Suprapubic skin (tissue), 4 donors: ENCODE results near the gene LGALS4. TPM values are rescaled to one million over a fixed set of nuclear protein-coding genes. Genes with fewer than 3 reads are reported as not detected.

Experiments
- DNase-seq, 2 donors: peaks; one replicate each; pipeline ENCODE4 v3.0.0-alpha.2; 2019; ENCODE audit warnings: low spot score in 2 of 2
- H3K27ac ChIP-seq: fragments of 200-600 bp; sonication (generic); one replicate; pipeline ENCODE4 v1.5.1; 2019
- H3K27me3 ChIP-seq: fragments of 200-600 bp; sonication (generic); one replicate; pipeline ENCODE4 v1.5.1; 2019
- H3K36me3 ChIP-seq: fragments of 200-600 bp; sonication (generic); one replicate; pipeline ENCODE4 v1.5.1; 2019
- H3K4me1 ChIP-seq: fragments of 200-600 bp; sonication (generic); one replicate; pipeline ENCODE4 v1.5.1; 2019
- H3K4me3 ChIP-seq: fragments of 200-600 bp; sonication (generic); one replicate; pipeline ENCODE4 v1.5.1; 2019; ENCODE audit warnings: mild to moderate bottlenecking
- H3K9me3 ChIP-seq: fragments of 200-600 bp; sonication (generic); one replicate; pipeline ENCODE4 v1.5.1; 2019
- CTCF ChIP-seq, 2 donors: fragments of 200-600 bp in 1 of 2; fragments of 450-650 bp in 1 of 2; sonication (generic) in 1 of 2; IDR thresholded peaks; one replicate each; pipeline ENCODE4 v1.5.1; 2016 to 2019; ENCODE audit warnings: antibody characterized with exemption in 2 of 2, mild to moderate bottlenecking in 1 of 2, moderate library complexity in 1 of 2
- EP300 ChIP-seq: sonication (generic); formaldehyde crosslinking; IDR thresholded peaks from one replicate; pipeline ENCODE4 v1.6.1; 2017; ENCODE audit warnings: antibody characterized with exemption
- POLR2A ChIP-seq, 2 donors: fragments of 450-650 bp; IDR thresholded peaks; one replicate each; pipeline ENCODE4 v1.6.1; 2017; ENCODE audit warnings: antibody characterized with exemption in 2 of 2, mild to moderate bottlenecking in 2 of 2, moderate library complexity in 2 of 2
- POLR2AphosphoS5 ChIP-seq, 3 donors: sonication (generic); formaldehyde crosslinking; IDR thresholded peaks; one replicate each; pipeline ENCODE4 v1.6.1; 2017; ENCODE audit warnings: antibody characterized with exemption in 3 of 3
- WGBS: methylation state at CpG from one replicate; pipeline ENCODE4 v1.1.5; 2018; 5-methylcytosine and 5-hydroxymethylcytosine counted together
- total RNA-seq, 4 donors: library from RNA; depleted of rRNA; stranded (reverse); fragments of >200 nt; gene quantifications; one replicate each; pipeline ENCODE4 v1.1.0, GENCODE V29; 2016

The LGALS4 gene
- total RNA-seq, 4 donors from 2014 or later: 0.39 to 8.2 (median 1.6) TPM

- Histone ChIP-seq H3K4me3 (peak overlapping the region; percentile 95), H3K27me3 (no peaks in the 10 kb centered on the region), H3K9me3 (no peaks in the 10 kb centered on the region), H3K27ac (peak overlapping the region; percentile 99), H3K36me3 (no peaks in the 10 kb centered on the region), H3K4me1 (peaks cover 26% of the 10 kb centered on the region)
- TF ChIP-seq CTCF (IDR thresholded peaks at IDR 0.05): no peak
- TF ChIP-seq POLR2AphosphoS5 (IDR thresholded peaks at IDR 0.05): no peak
- TF ChIP-seq POLR2A (IDR thresholded peaks at IDR 0.05): no peak
- no peak for DNase-seq
- 92% methylated on average over 17 of the region's 17 CpGs for WGBS
These were observed 40.5 kb upstream of the LGALS4 start for GRCh38 chr19:38853214-38853613.

- WGBS: under 1% methylated on average over 37 of the region's 52 CpGs
- TF ChIP-seq CTCF (IDR thresholded peaks at IDR 0.05) (no peak), POLR2A (IDR thresholded peaks at IDR 0.05) (no peak), EP300 (no peak), POLR2AphosphoS5 (IDR thresholded peaks at IDR 0.05) (peak in 1 of 3 donors; percentile 6)
- peaks cover 4% of the 10 kb centered on the region for H3K36me3 ChIP-seq
- peak; percentile 85 to 86 for DNase-seq
- no peaks in the 10 kb centered on the region for H3K27me3 ChIP-seq
- no peaks in the 10 kb centered on the region for H3K9me3 ChIP-seq
- H3K4me3 ChIP-seq: peak overlapping the region; percentile 95
- H3K27ac ChIP-seq: peak overlapping the region; percentile 99
- H3K4me1 ChIP-seq: peaks cover 34% of the 10 kb centered on the region
These were observed 39.7 kb upstream of the LGALS4 start for GRCh38 chr19:38852231-38853044.

- H3K4me1 ChIP-seq: peaks cover 41% of the 10 kb centered on the region
- peak overlapping the region; percentile 99 for H3K27ac ChIP-seq
- peak overlapping the region; percentile 95 for H3K4me3 ChIP-seq
- TF ChIP-seq CTCF (IDR thresholded peaks at IDR 0.05) (no peak), POLR2AphosphoS5 (IDR thresholded peaks at IDR 0.05) (peak in 2 of 3 donors; percentile 58 to 70), EP300 (peak; percentile 55), POLR2A (IDR thresholded peaks at IDR 0.05) (peak in 1 of 2 donors; percentile 68)
- peaks cover 11% of the 10 kb centered on the region for H3K36me3 ChIP-seq
- no peaks in the 10 kb centered on the region for H3K9me3 ChIP-seq
- peak; percentile 96 to 97 for DNase-seq
- under 1% methylated on average over 32 of the region's 67 CpGs for WGBS
- no peaks in the 10 kb centered on the region for H3K27me3 ChIP-seq
These were observed 39.0 kb upstream of the LGALS4 start for GRCh38 chr19:38851622-38852230.

- Histone ChIP-seq H3K9me3 (no peaks in the 10 kb centered on the region), H3K27me3 (no peaks in the 10 kb centered on the region), H3K4me3 (peak overlapping the region; percentile 95), H3K36me3 (peaks cover 18% of the 10 kb centered on the region), H3K27ac (peak overlapping the region; percentile 99), H3K4me1 (peaks cover 47% of the 10 kb centered on the region)
- 0% methylated on average over 28 of the region's 40 CpGs for WGBS
- TF ChIP-seq CTCF (IDR thresholded peaks at IDR 0.05): no peak
- no peak for TF ChIP-seq POLR2A (IDR thresholded peaks at IDR 0.05)
- peak in 1 of 2 donors; percentile 83 for DNase-seq
These were observed 38.4 kb upstream of the LGALS4 start for GRCh38 chr19:38850976-38851621.
